Prostate gland (tissue), 2 donors: Measurements from ENCODE around the gene ADPRH. TPM values are rescaled to one million over a fixed set of nuclear protein-coding genes. Genes with fewer than 3 reads are reported as not detected.

Source experiments
- DNase-seq: peaks from one replicate; pipeline ENCODE4 v3.0.0-alpha.2; 2019; ENCODE audit warnings: low spot score
- H3K27ac ChIP-seq, 2 donors: fragments of 200-600 bp; sonication (generic); 2 replicates each; pipeline ENCODE4 v1.5.1; 2017 to 2019
- H3K27me3 ChIP-seq: fragments of 200-600 bp; sonication (generic); replicated peaks from 2 replicates; pipeline ENCODE4 v1.5.1; 2019; ENCODE audit not compliant: insufficient read depth
- H3K36me3 ChIP-seq, 2 donors: fragments of 200-600 bp; sonication (generic); 1 replicate in 1 of 2; 2 replicates in 1 of 2; pipeline versions ENCODE4 v1.5.1 to v1.8.1; 2017 to 2019
- H3K4me1 ChIP-seq: fragments of 200-600 bp; sonication (generic); replicated peaks from 2 replicates; pipeline ENCODE4 v1.5.1; 2019
- H3K4me3 ChIP-seq, 2 donors: fragments of 200-600 bp; sonication (generic); 2 replicates each; pipeline ENCODE4 v1.5.1; 2017 to 2019
- H3K9me3 ChIP-seq: fragments of 200-600 bp; sonication (generic); 2 replicates; pipeline ENCODE4 v1.5.1; 2017
- CTCF ChIP-seq, 4 experiments: fragments of 200-600 bp in 2 of 4; fragments of 450-650 bp in 2 of 4; sonication (generic) in 2 of 4; IDR thresholded peaks; 1 replicate in 3 of 4; 2 replicates in 1 of 4; pipeline ENCODE4 v1.5.1; 2016 to 2019; ENCODE audit warnings: antibody characterized with exemption in 4 of 4, mild to moderate bottlenecking in 2 of 4, moderate library complexity in 2 of 4
- POLR2A ChIP-seq: fragments of 450-650 bp; IDR thresholded peaks from one replicate; pipeline ENCODE4 v1.6.1; 2016; ENCODE audit warnings: antibody characterized with exemption, mild to moderate bottlenecking
- POLR2AphosphoS5 ChIP-seq: sonication (generic); formaldehyde crosslinking; IDR thresholded peaks from one replicate; pipeline ENCODE4 v1.6.1; 2017; ENCODE audit warnings: antibody characterized with exemption
- WGBS: methylation state at CpG from one replicate; pipeline ENCODE4 v1.1.5; 2018; 5-methylcytosine and 5-hydroxymethylcytosine counted together
- intact Hi-C: fragments of 100-400 bp; cut with DNase I; formaldehyde crosslinking; loops from one replicate; pipeline ENCODE4 v1.14.2; 2022
- total RNA-seq, 2 donors: library from RNA; depleted of rRNA; stranded (reverse); fragments of >200 nt; gene quantifications; one replicate each; pipeline ENCODE4 v1.1.0, GENCODE V29; 2016

ADPRH gene
- total RNA-seq, result 10 to 100 TPM in 1 of 2 donors, 1 to 10 TPM in 1; 8.2 to 14.8 TPM

- Histone ChIP-seq H3K27me3 (no peaks in the 10 kb centered on the region), H3K4me3 (peak within 1 kb of the TSS; percentile 53 to 58), H3K36me3 (no peaks in the 10 kb centered on the region), H3K27ac (peak within 1 kb of the TSS; percentile 87 to 89), H3K4me1 (no peaks in the 10 kb centered on the region), H3K9me3 (no peaks in the 10 kb centered on the region)
- peak; percentile 18 for TF ChIP-seq POLR2A
- TF ChIP-seq POLR2AphosphoS5, result no peak
- peak; percentile 57 for DNase-seq
- WGBS, result under 1% methylated on average over 58 of the region's 68 CpGs
- intact Hi-C loops, result loop anchor here (5.0 kb wide), 2 partner anchors 57 to 83 kb away; partner anchors contain the start of gene POPDC2
These were observed at the start of gene ADPRH for GRCh38 chr3:119579366-119580066. TSS of gene ADPRH (plus strand) at chr3:119579492. CDS start at chr3:119582170, 2,678 bp downstream.

- Histone ChIP-seq H3K27ac (no peak overlapping the region), H3K36me3 (no peaks in the 10 kb centered on the region), H3K4me1 (no peaks in the 10 kb centered on the region), H3K4me3 (no peak overlapping the region), H3K27me3 (no peaks in the 10 kb centered on the region), H3K9me3 (no peaks in the 10 kb centered on the region)
- intact Hi-C loops, result loop anchor here (10.0 kb wide), 1 partner anchor 155 kb away; no protein-coding TSS in a partner anchor
- no peak for DNase-seq
- TF ChIP-seq CTCF (IDR thresholded peaks at IDR 0.05) (no peak), POLR2A (no peak), POLR2AphosphoS5 (no peak)
These were observed 49.4 kb upstream of the ADPRH start for GRCh38 chr3:119529883-119530282.

- Histone ChIP-seq H3K27ac (no peak overlapping the region), H3K27me3 (no peaks in the 10 kb centered on the region), H3K36me3 (no peaks in the 10 kb centered on the region), H3K9me3 (no peaks in the 10 kb centered on the region), H3K4me1 (no peaks in the 10 kb centered on the region), H3K4me3 (no peak overlapping the region)
- DNase-seq, result no peak
- WGBS, result 70% methylated on average over 2 of the region's 2 CpGs
- intact Hi-C loops, result no loop called here
- TF ChIP-seq POLR2AphosphoS5 (no peak), CTCF (IDR thresholded peaks at IDR 0.05) (no peak), POLR2A (no peak)
These were observed 48.8 kb upstream of the ADPRH start for GRCh38 chr3:119530456-119530855.

- TF ChIP-seq CTCF (IDR thresholded peaks at IDR 0.05) (no peak), POLR2AphosphoS5 (no peak), POLR2A (no peak)
- 86% methylated on average over 4 of the region's 4 CpGs for WGBS
- Histone ChIP-seq H3K27me3 (no peaks in the 10 kb centered on the region), H3K4me1 (no peaks in the 10 kb centered on the region), H3K9me3 (no peaks in the 10 kb centered on the region), H3K27ac (no peak overlapping the region), H3K36me3 (no peaks in the 10 kb centered on the region), H3K4me3 (no peak overlapping the region)
- DNase-seq, result no peak
- intact Hi-C loops, result no loop called here
These were observed 48.1 kb upstream of the ADPRH start for GRCh38 chr3:119531151-119531550.

- Histone ChIP-seq H3K4me3 (no peak overlapping the region), H3K27me3 (no peaks in the 10 kb centered on the region), H3K9me3 (no peaks in the 10 kb centered on the region), H3K4me1 (no peaks in the 10 kb centered on the region), H3K36me3 (no peaks in the 10 kb centered on the region), H3K27ac (no peak overlapping the region)
- TF ChIP-seq POLR2AphosphoS5 (no peak), POLR2A (no peak), CTCF (IDR thresholded peaks at IDR 0.05) (no peak)
- WGBS, result 83% methylated on average over 1 of the region's 1 CpG
- DNase-seq, result no peak
- intact Hi-C loops, result no loop called here
These were observed 45.0 kb upstream of the ADPRH start for GRCh38 chr3:119534296-119534695.
